PC-9 (cell line): Measurements from ENCODE around the gene ZNF680. TPM values are rescaled to one million over a fixed set of nuclear protein-coding genes. Genes with fewer than 3 reads are reported as not detected.

ENCODE experiments used
- BruUV-seq: library from RNA; stranded (reverse); fragments of 400-500 nt; replicated peaks from 2 replicates; lab custom pipeline; 2021; lab: Mats Ljungman, UMichigan
- CTCF ChIA-PET: fragments of 300-600 bp; sonication (Branson Sonifier 250); formaldehyde crosslinking; loops from one replicate; lab custom pipeline; 2022; ENCODE audit warnings: antibody characterized with exemption; lab: Charles Lee
- POLR2A ChIA-PET: fragments of 300-600 bp; sonication (Branson Sonifier 250); formaldehyde crosslinking; loops from one replicate; lab custom pipeline; 2022; ENCODE audit warnings: antibody characterized with exemption; ENCODE audit not compliant: unreplicated experiment; lab: Charles Lee
- DNase-seq, 2 experiments: peaks; one replicate each; pipeline versions ENCODE4 v3.0.0 to v3.0.0-alpha.2; 2015 to 2022; ENCODE audit warnings: mixed read lengths in 1 of 2
- H2AFZ ChIP-seq: fragments of 200-600 bp; sonication (generic); 2 replicates; pipeline ENCODE4 v1.8.1; 2017; ENCODE audit warnings: antibody characterized with exemption
- H3F3A ChIP-seq: fragments of 200-600 bp; sonication (generic); 2 replicates; pipeline ENCODE4 v1.8.1; 2017; ENCODE audit warnings: antibody characterized with exemption, mild to moderate bottlenecking, low read depth; ENCODE audit not compliant: insufficient read depth
- H3K27ac ChIP-seq: fragments of 200-600 bp; sonication (generic); 2 replicates; pipeline ENCODE4 v1.6.1; 2016; ENCODE audit warnings: mixed run types
- H3K27me3 ChIP-seq: fragments of 200-600 bp; sonication (generic); 2 replicates; pipeline ENCODE4 v1.6.1; 2016; ENCODE audit warnings: low read depth, mixed run types; ENCODE audit not compliant: insufficient read depth
- H3K36me3 ChIP-seq: fragments of 200-600 bp; sonication (generic); 2 replicates; pipeline ENCODE4 v1.6.1; 2016; ENCODE audit warnings: low read depth, mixed run types
- H3K4me1 ChIP-seq: fragments of 200-600 bp; sonication (generic); replicated peaks from 2 replicates; pipeline ENCODE4 v1.6.1; 2016; ENCODE audit warnings: mixed run types; ENCODE audit not compliant: insufficient read depth
- H3K4me2 ChIP-seq: fragments of 200-600 bp; sonication (generic); 2 replicates; pipeline ENCODE4 v1.6.1; 2017; ENCODE audit warnings: mixed run types
- H3K4me3 ChIP-seq: fragments of 200-600 bp; sonication (generic); 2 replicates; pipeline ENCODE4 v1.6.1; 2016; ENCODE audit warnings: mixed run types
- H3K79me2 ChIP-seq: fragments of 200-600 bp; sonication (generic); 2 replicates; pipeline ENCODE4 v1.6.1; 2017; ENCODE audit warnings: low read depth, mixed run types
- H3K9me2 ChIP-seq: fragments of 200-600 bp; sonication (generic); 2 replicates; pipeline ENCODE4 v1.8.1; 2017; ENCODE audit warnings: mild to moderate bottlenecking; ENCODE audit not compliant: insufficient read depth
- H3K9me3 ChIP-seq: fragments of 200-600 bp; sonication (generic); 2 replicates; pipeline ENCODE4 v1.8.1; 2016; ENCODE audit warnings: low read depth; ENCODE audit not compliant: insufficient read depth
- H4K20me1 ChIP-seq: fragments of 200-600 bp; sonication (generic); 2 replicates; pipeline ENCODE4 v1.8.1; 2017; ENCODE audit not compliant: insufficient read depth
- EZH2 ChIP-seq: fragments of 200-600 bp; sonication (generic); IDR thresholded peaks from 2 replicates; pipeline ENCODE4 v1.8.0; 2017; ENCODE audit warnings: antibody characterized with exemption, low read depth
- intact Hi-C: fragments of 100-400 bp; cut with micrococcal nuclease; formaldehyde crosslinking; loops from one replicate; pipeline ENCODE4 v1.10.0; 2022; ENCODE audit not compliant: unreplicated experiment
- total RNA-seq: library from RNA; stranded (reverse); gene quantifications from 2 replicates; pipeline ENCODE4 v1.2.3, GENCODE V29; 2021
- TF ChIP-seq, protein P1 (sequence below): fragments of 200-600 bp; sonication (generic); conservative IDR thresholded peaks from 2 replicates; pipeline ENCODE4 v1.6.1; 2017; ENCODE audit warnings: mixed run types, antibody characterized with exemption, mild to moderate bottlenecking, moderate library complexity

Gene ZNF680
- total RNA-seq, 1 experiment from 2014 or later: 17.9 TPM

DNA sequence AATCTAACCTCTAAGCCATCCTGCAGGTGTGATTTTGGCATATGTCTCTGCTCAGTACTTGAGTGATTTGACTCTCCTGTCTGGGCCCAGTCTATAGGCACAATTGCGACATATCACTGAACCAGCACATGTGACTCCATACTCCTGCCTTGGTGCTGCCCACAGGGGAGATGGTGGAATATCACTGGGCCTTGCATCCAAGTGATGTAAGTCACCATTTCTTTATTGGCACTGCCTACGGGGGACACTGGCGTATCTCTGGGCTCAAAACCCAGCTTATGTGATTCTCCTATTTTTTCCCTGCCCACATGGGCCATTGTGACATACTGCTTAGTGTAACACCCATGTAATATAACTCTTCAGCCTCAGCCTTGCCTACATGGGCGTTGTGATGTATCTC is 48.1 kb upstream of the ZNF680 start:
- CTCF ChIA-PET: no interaction called here
- no peaks in the 10 kb centered on the region for H3K36me3 ChIP-seq
- no peaks in the 10 kb centered on the region for H3K9me2 ChIP-seq
- no peaks in the 10 kb centered on the region for H4K20me1 ChIP-seq
- no peak overlapping the region for H2AFZ ChIP-seq
- H3K79me2 ChIP-seq: no peaks in the 10 kb centered on the region
- intact Hi-C loops: no loop called here
- no peaks in the 10 kb centered on the region for H3F3A ChIP-seq
- H3K27ac ChIP-seq: no peak overlapping the region
- DNase-seq: no peak
- H3K4me1 ChIP-seq: no peaks in the 10 kb centered on the region
- H3K27me3 ChIP-seq: no peaks in the 10 kb centered on the region
- POLR2A ChIA-PET: no interaction called here
- no peak overlapping the region for H3K4me2 ChIP-seq
- TF ChIP-seq, protein P1, sequence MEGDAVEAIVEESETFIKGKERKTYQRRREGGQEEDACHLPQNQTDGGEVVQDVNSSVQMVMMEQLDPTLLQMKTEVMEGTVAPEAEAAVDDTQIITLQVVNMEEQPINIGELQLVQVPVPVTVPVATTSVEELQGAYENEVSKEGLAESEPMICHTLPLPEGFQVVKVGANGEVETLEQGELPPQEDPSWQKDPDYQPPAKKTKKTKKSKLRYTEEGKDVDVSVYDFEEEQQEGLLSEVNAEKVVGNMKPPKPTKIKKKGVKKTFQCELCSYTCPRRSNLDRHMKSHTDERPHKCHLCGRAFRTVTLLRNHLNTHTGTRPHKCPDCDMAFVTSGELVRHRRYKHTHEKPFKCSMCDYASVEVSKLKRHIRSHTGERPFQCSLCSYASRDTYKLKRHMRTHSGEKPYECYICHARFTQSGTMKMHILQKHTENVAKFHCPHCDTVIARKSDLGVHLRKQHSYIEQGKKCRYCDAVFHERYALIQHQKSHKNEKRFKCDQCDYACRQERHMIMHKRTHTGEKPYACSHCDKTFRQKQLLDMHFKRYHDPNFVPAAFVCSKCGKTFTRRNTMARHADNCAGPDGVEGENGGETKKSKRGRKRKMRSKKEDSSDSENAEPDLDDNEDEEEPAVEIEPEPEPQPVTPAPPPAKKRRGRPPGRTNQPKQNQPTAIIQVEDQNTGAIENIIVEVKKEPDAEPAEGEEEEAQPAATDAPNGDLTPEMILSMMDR: no peak
- no peak for TF ChIP-seq EZH2
- H3K9me3 ChIP-seq: no peaks in the 10 kb centered on the region
- BruUV-seq: no TSS peak
- no peak overlapping the region for H3K4me3 ChIP-seq

GRCh38 chr7:64608116-64608910 is 45.4 kb upstream of the ZNF680 start:
- Histone ChIP-seq H3K9me2 (no peaks in the 10 kb centered on the region), H3K27ac (no peak overlapping the region), H4K20me1 (no peaks in the 10 kb centered on the region), H3F3A (no peaks in the 10 kb centered on the region), H3K27me3 (no peaks in the 10 kb centered on the region), H2AFZ (no peak overlapping the region), H3K79me2 (no peaks in the 10 kb centered on the region), H3K36me3 (no peaks in the 10 kb centered on the region), H3K9me3 (no peaks in the 10 kb centered on the region), H3K4me2 (no peak overlapping the region), H3K4me3 (no peak overlapping the region), H3K4me1 (no peaks in the 10 kb centered on the region)
- ChIA-PET CTCF (no interaction called here), POLR2A (no interaction called here)
- no TSS peak for BruUV-seq
- intact Hi-C loops: no loop called here
- DNase-seq: no peak
- TF ChIP-seq, protein P1: no peak
- no peak for TF ChIP-seq EZH2

- Histone ChIP-seq H3K9me3 (no peaks in the 10 kb centered on the region; the same call in 1 of the 2 replicates), H3K36me3 (no peaks in the 10 kb centered on the region), H3K27ac (no peak overlapping the region), H3K27me3 (no peaks in the 10 kb centered on the region), H3F3A (no peaks in the 10 kb centered on the region), H3K4me2 (no peak overlapping the region), H2AFZ (no peak overlapping the region), H3K4me3 (no peak overlapping the region), H4K20me1 (no peaks in the 10 kb centered on the region), H3K4me1 (no peaks in the 10 kb centered on the region), H3K79me2 (no peaks in the 10 kb centered on the region), H3K9me2 (no peaks in the 10 kb centered on the region)
- BruUV-seq: no TSS peak
- TF ChIP-seq, protein P1: no peak
- TF ChIP-seq EZH2: no peak
- CTCF ChIA-PET: no interaction called here
- intact Hi-C loops: no loop called here
- no peak for DNase-seq
- POLR2A ChIA-PET: no interaction called here
Measured at GRCh38 chr7:64606385-64606784, 43.5 kb upstream of the ZNF680 start.
